PFSK-1 (cell line): ENCODE results near the gene RAX.

Experiments
- FOXP2 ChIP-seq: optimal IDR thresholded peaks from 2 replicates; pipeline ENCODE3; 2011; ENCODE audit warnings: borderline replicate concordance, control low read depth, inconsistent platforms; ENCODE audit not compliant: insufficient read depth; ENCODE audit errors: extremely low read length, extremely low read depth
- POLR2AphosphoS5 ChIP-seq: IDR thresholded peaks from 2 replicates; pipeline ENCODE4 v1.6.1; 2012; ENCODE audit warnings: low read depth, mild to moderate bottlenecking, control low read depth, low read length, moderate library complexity
- REST ChIP-seq, 2 experiments: IDR thresholded peaks; 2 replicates each; pipeline versions ENCODE4 v1.6.1 to v1.8.0; 2011 to 2012; ENCODE audit warnings: low read depth in 2 of 2, low read length in 2 of 2, control low read depth in 1 of 2, inconsistent platforms in 1 of 2, mild to moderate bottlenecking in 1 of 2, moderate library complexity in 1 of 2; ENCODE audit not compliant: insufficient read depth in 1 of 2
- SIN3A ChIP-seq: IDR thresholded peaks from 2 replicates; pipeline ENCODE4 v1.6.1; 2012; ENCODE audit warnings: mild to moderate bottlenecking, low read length, moderate library complexity, borderline replicate concordance; ENCODE audit not compliant: insufficient read depth
- TAF1 ChIP-seq: IDR thresholded peaks from 2 replicates; pipeline ENCODE4 v1.6.1; 2012; ENCODE audit warnings: low read length, control low read depth, borderline replicate concordance; ENCODE audit not compliant: insufficient read depth

The RAX gene

GRCh38 chr18:59220784-59221765, 52.2 kb downstream of the RAX start:
- no peak for TF ChIP-seq POLR2AphosphoS5
- no peak for TF ChIP-seq REST (IDR thresholded peaks at IDR 0.05; ENCODE audit: insufficient read depth in 1 of 2, low read depth in 2 of 2, low read length in 2 of 2)
- TF ChIP-seq TAF1, result no peak
- no peak for TF ChIP-seq SIN3A
- no peak for TF ChIP-seq FOXP2

- TF ChIP-seq FOXP2 (no peak), TAF1 (no peak), SIN3A (no peak), POLR2AphosphoS5 (no peak), REST (IDR thresholded peaks at IDR 0.05; ENCODE audit: insufficient read depth in 1 of 2, low read depth in 2 of 2, low read length in 2 of 2) (no peak)
Measured at GRCh38 chr18:59220164-59220783, 53.0 kb downstream of the RAX start.

GRCh38 chr18:59219672-59220163, 53.5 kb downstream of the RAX start, which contains the start of gene GRP:
Gene GRP, plus strand, starts transcription at chr18:59220158. Its CDS starts 108 bp downstream, at chr18:59220266.
- TF ChIP-seq FOXP2 (no peak), REST (IDR thresholded peaks at IDR 0.05; ENCODE audit: insufficient read depth in 1 of 2, low read depth in 2 of 2, low read length in 2 of 2) (no peak), POLR2AphosphoS5 (no peak), TAF1 (no peak), SIN3A (no peak)

GRCh38 chr18:59218018-59218417, 55.2 kb downstream of the RAX start:
- TF ChIP-seq REST (IDR thresholded peaks at IDR 0.05; ENCODE audit: insufficient read depth in 1 of 2, low read depth in 2 of 2, low read length in 2 of 2) (no peak), POLR2AphosphoS5 (no peak), FOXP2 (no peak), SIN3A (no peak), TAF1 (no peak)
